GM04503 (cell line): ENCODE measurements around the gene CSNK1G1.
A peak's percentile ranks its signal among the peaks of the same experiment; 100 is the strongest.
"Not testable (repeated sequence)": the region's sequence is repeated elsewhere in the genome, so short reads cannot be mapped to it uniquely, and the experiment has no call there.

Experiments used
- DNase-seq: peaks from one replicate; pipeline ENCODE4 v3.0.0-alpha.2; 2012; ENCODE audit warnings: low read depth

CSNK1G1 gene

GRCh38 chr15:64287953-64288352, 68.0 kb downstream of the CSNK1G1 start:
- no peak for DNase-seq

GRCh38 chr15:64286473-64286872, 69.5 kb downstream of the CSNK1G1 start:
- DNase-seq = no peak

GRCh38 chr15:64285871-64286270, 70.1 kb downstream of the CSNK1G1 start:
- no peak for DNase-seq

GRCh38 chr15:64285150-64285549, 70.8 kb downstream of the CSNK1G1 start:
- DNase-seq = no peak

GRCh38 chr15:64284042-64284441, 71.9 kb downstream of the CSNK1G1 start:
- no peak for DNase-seq

GRCh38 chr15:64282701-64283100, 73.3 kb downstream of the CSNK1G1 start:
- no peak for DNase-seq

- no peak for DNase-seq
Observed at GRCh38 chr15:64279131-64279530, 76.8 kb downstream of the CSNK1G1 start.

GRCh38 chr15:64275934-64276333, 80.0 kb downstream of the CSNK1G1 start:
- no peak for DNase-seq

- no peak for DNase-seq
Observed at GRCh38 chr15:64274341-64274950, 81.5 kb downstream of the CSNK1G1 start.

- DNase-seq = no peak
Observed at GRCh38 chr15:64267331-64267973, 88.5 kb downstream of the CSNK1G1 start.

GRCh38 chr15:64265188-64265587, 90.8 kb downstream of the CSNK1G1 start:
- DNase-seq = not testable (repeated sequence)

- no peak for DNase-seq
Observed at GRCh38 chr15:64264502-64264901, 91.5 kb downstream of the CSNK1G1 start.

GRCh38 chr15:64263567-64263966, 92.4 kb downstream of the CSNK1G1 start:
- no peak for DNase-seq

- no peak for DNase-seq
Observed at GRCh38 chr15:64256051-64256450, 99.9 kb downstream of the CSNK1G1 start.

- DNase-seq = no peak
Observed at GRCh38 chr15:64251658-64252057, 104.3 kb downstream of the CSNK1G1 start.

GRCh38 chr15:64251121-64251520, 104.9 kb downstream of the CSNK1G1 start:
- no peak for DNase-seq

- DNase-seq = no peak
Observed at GRCh38 chr15:64249883-64250575, 105.9 kb downstream of the CSNK1G1 start.

GRCh38 chr15:64249406-64249805, 106.6 kb downstream of the CSNK1G1 start:
- DNase-seq = no peak

- DNase-seq = peak; percentile 88
Observed at GRCh38 chr15:64247906-64248541, 107.9 kb downstream of the CSNK1G1 start.

GRCh38 chr15:64247535-64247905, 108.5 kb downstream of the CSNK1G1 start:
- DNase-seq = no peak

GRCh38 chr15:64246364-64247189, 109.4 kb downstream of the CSNK1G1 start:
- DNase-seq = peak; percentile 67

GRCh38 chr15:64245405-64245804, 110.6 kb downstream of the CSNK1G1 start:
- DNase-seq = no peak
